ENCODE results near the gene PTPN23.

The PTPN23 gene

GRCh38 chr3:47414666-47415587, 34.1 kb downstream of the PTPN23 start:
- TF ChIP-seq TSHZ1 (tag by site-specific recombination; IDR thresholded peaks at IDR 0.05; ENCODE audit: borderline replicate concordance): no peak
- no peak for TF ChIP-seq KLF8 (tag by site-specific recombination; IDR thresholded peaks at IDR 0.05)
- no peak for TF ChIP-seq ZNF549 (tag by site-specific recombination; IDR thresholded peaks at IDR 0.05)
- TF ChIP-seq ZNF501 (tag by site-specific recombination; IDR thresholded peaks at IDR 0.05): no peak
- TF ChIP-seq CTCF (tag by site-specific recombination; IDR thresholded peaks at IDR 0.05): no peak
- TF ChIP-seq ZSCAN23 (tag by site-specific recombination; IDR thresholded peaks at IDR 0.05): no peak
- TF ChIP-seq, protein P1, sequence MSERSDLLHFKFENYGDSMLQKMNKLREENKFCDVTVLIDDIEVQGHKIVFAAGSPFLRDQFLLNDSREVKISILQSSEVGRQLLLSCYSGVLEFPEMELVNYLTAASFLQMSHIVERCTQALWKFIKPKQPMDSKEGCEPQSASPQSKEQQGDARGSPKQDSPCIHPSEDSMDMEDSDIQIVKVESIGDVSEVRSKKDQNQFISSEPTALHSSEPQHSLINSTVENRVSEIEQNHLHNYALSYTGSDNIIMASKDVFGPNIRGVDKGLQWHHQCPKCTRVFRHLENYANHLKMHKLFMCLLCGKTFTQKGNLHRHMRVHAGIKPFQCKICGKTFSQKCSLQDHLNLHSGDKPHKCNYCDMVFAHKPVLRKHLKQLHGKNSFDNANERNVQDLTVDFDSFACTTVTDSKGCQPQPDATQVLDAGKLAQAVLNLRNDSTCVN (tag by site-specific recombination; optimal IDR thresholded peaks at IDR 0.05): no peak
- no peak for TF ChIP-seq ZNF558 (tag by site-specific recombination; IDR thresholded peaks at IDR 0.05)
- H3K9me3 ChIP-seq (ENCODE audit: control insufficient read depth, insufficient read depth, low read depth, low read length): no peaks in the 10 kb centered on the region
- H3K4me1 ChIP-seq (ENCODE audit: control insufficient read depth, insufficient read depth, low read length): no peaks in the 10 kb centered on the region
- H3K4me3 ChIP-seq (ENCODE audit: low read depth, low read length): no peak overlapping the region
- peaks cover 0 to 81% of the 10 kb centered on the region in 2 experiments; a peak in 1 of 3 replicates for H3K36me3 ChIP-seq (ENCODE audit: control insufficient read depth in 2 of 2, insufficient read depth in 1 of 2, low read length in 2 of 2)
- CTCF ChIA-PET: interaction anchor here (0.7 to 1.3 kb wide), 2 partner anchors 8 to 10 kb away, joined by 4 read pairs; no protein-coding TSS in a partner anchor
- H3K27ac ChIP-seq (ENCODE audit: extremely low read depth, low read depth, low read length): no peak overlapping the region
- POLR2A ChIA-PET: no interaction called here

DNA sequence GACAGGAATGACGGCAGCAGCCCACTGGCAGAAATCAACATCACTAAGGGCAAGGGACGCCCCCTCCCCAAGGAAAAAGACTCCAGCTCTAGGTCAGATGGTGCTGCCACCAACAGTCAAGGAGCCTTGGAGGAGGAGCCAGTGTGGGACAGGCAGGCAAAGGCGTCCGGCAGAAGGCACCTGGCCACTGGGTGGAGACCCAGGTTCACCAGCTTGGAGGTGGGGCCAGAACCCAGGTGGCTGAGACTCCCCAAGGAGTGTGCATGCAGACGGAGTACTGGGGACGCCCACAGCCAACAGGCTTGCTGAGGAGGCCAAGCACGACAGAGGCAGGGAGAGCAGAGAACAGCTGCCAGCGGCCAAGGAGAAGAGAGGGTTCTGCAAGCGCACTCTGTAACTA, 35.2 kb downstream of the PTPN23 start:
- TF ChIP-seq PRDM6 (tag by site-specific recombination; IDR thresholded peaks at IDR 0.05) (no peak), ZNF121 (tag by site-specific recombination; IDR thresholded peaks at IDR 0.05) (no peak), KLF16 (tag by site-specific recombination; IDR thresholded peaks at IDR 0.05) (no peak), ZNF776 (tag by site-specific recombination; IDR thresholded peaks at IDR 0.05; ENCODE audit: borderline replicate concordance) (no peak)
- POLR2A ChIA-PET: no interaction called here
- CTCF ChIA-PET: interaction anchor here (1.0 to 1.3 kb wide), 2 partner anchors 9 to 68 kb away, joined by 3 to 4 read pairs; no protein-coding TSS in a partner anchor
- H3K4me3 ChIP-seq (ENCODE audit: low read depth, low read length): no peak overlapping the region
- no peak overlapping the region for H3K27ac ChIP-seq (ENCODE audit: extremely low read depth, low read depth, low read length)
- H3K36me3 ChIP-seq (ENCODE audit: control insufficient read depth in 2 of 2, insufficient read depth in 1 of 2, low read length in 2 of 2): peaks cover 0 to 87% of the 10 kb centered on the region in 2 experiments; a peak in 1 of 3 replicates
- no peaks in the 10 kb centered on the region for H3K9me3 ChIP-seq (ENCODE audit: control insufficient read depth, insufficient read depth, low read depth, low read length)
- H3K4me1 ChIP-seq (ENCODE audit: control insufficient read depth, insufficient read depth, low read length): no peaks in the 10 kb centered on the region
